NCI-H187 (cell line): ENCODE data around the gene NEDD4.
"Not testable (repeated sequence)": the region's sequence is repeated elsewhere in the genome, so short reads cannot be mapped to it uniquely, and the experiment has no call there.

Experiments
- DNase-seq, 2 experiments: peaks; one replicate each; lab custom pipeline; 2025; lab: John Stamatoyannopoulos, UW

NEDD4 gene

GRCh38 chr15:55993111-55993803 lies at the start of gene NEDD4:
Gene NEDD4 (minus strand): TSS chr15:55993612. CDS start chr15:55993555, 57 bp downstream.
- no peak for DNase-seq

DNA sequence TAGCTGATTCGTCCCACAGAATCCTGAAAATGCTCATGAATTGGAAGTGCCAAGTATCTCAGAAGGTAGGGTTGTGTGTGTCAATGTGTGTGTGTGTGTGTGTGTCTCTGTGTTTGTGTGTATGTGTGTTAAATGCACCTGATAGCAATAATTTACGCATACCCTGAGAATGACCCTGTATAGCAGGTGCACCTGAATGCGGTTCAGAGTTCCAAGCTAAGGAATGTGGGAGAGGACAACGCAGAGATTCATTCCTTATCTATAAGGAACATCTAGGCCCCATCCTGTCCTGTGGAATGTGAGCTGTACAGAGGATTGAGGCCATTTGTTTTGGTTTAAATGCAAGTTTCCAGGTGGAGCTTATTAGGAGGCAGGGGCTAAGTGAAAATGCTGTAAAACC lies 49.1 kb upstream of the NEDD4 start:
- DNase-seq: no peak

DNA sequence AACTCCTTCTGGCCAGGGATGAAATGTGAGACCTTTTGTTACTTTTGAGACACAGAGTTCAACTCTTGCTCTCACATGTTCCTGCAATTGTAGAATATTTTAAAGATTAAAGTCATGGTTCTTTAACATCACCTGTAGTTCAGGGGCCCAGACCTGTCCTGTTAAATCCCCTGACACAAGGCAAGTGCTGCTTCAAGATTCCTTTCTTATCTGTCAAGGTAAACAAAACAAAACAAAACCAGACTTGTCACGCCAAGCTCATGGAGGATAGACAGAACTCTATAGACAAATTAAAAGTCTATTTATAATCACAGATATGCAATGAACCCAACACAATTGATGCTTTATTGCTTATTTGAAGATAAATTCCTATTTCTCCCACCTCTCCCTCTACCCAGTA lies 48.6 kb upstream of the NEDD4 start:
- no peak for DNase-seq

GRCh38 chr15:56040081-56041035 lies 46.9 kb upstream of the NEDD4 start:
- DNase-seq: no peak

- no peak for DNase-seq
These were observed 45.3 kb upstream of the NEDD4 start for GRCh38 chr15:56038707-56039106.

- DNase-seq: no peak
These were observed 44.6 kb upstream of the NEDD4 start for GRCh38 chr15:56038015-56038414.

GRCh38 chr15:56036546-56037067 lies 43.2 kb upstream of the NEDD4 start:
- no peak for DNase-seq

- DNase-seq: no peak
These were observed 41.8 kb upstream of the NEDD4 start for GRCh38 chr15:56035166-56035565.

GRCh38 chr15:56034514-56034913 lies 41.1 kb upstream of the NEDD4 start:
- no peak for DNase-seq

DNA sequence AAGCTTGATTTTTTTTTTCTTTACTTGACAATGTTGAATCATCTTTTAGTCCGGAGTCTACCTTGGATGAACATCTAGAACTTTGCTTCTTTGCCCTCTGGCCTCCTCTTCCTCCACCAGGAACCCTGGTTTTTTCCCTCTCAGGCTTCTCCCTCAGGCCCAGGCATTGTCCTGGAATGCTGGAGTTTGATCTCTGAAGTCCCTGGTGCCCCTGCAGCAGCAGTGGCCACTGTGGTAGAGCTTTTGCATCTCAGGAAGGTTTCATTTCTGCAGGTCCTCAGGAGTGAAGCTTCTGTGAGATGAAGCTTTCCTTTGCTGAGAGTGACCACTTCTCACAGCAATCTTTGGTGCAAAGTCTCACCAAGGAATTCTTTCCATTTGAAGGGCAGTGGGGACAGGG lies 39.0 kb upstream of the NEDD4 start:
- no peak for DNase-seq

DNA sequence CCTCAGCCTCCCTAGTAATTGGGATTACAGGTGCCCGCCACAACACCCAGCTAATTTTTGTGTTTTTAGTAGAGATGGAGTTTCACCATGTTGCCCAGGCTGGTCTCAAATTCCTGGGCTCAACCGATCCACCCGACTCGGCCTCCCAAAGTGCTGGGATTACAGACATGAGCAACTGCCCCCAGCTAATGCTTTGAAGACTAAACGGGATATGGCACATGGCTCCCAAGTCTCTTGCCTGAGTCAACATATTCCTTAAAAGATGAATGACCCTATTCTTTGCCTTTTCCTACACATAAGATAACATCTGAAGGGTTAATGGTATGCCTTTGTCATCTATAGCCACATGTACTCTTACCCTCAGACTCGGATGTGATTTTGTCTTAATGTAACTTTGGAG lies 38.4 kb upstream of the NEDD4 start:
- DNase-seq: no peak

GRCh38 chr15:56031402-56031801 lies 38.0 kb upstream of the NEDD4 start:
- no peak for DNase-seq

- no peak for DNase-seq
These were observed 35.0 kb upstream of the NEDD4 start for GRCh38 chr15:56028430-56028829.

DNA sequence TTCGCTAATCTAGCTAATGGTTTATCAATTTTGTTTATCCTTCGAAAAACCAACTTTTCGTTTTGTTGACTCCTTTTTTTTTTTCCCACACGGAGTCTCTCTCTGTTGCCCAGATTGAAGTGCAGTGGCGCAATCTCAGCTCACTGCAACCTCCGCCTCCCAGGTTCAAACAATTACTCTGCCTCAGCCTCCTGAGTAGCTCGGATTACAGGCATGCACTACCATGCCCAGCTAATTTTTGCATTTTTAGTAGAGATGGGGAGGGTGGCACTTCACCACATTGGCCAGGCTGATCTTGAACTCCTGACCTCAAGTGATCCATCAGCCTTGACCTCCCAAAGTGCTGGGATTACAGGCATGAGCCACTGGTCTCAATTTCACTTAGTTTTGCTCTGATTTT lies 29.7 kb upstream of the NEDD4 start:
- not testable (repeated sequence) for DNase-seq

GRCh38 chr15:56019819-56020486 lies 26.5 kb upstream of the NEDD4 start:
- no peak for DNase-seq

GRCh38 chr15:56019060-56019793 lies 25.8 kb upstream of the NEDD4 start:
- no peak for DNase-seq

DNA sequence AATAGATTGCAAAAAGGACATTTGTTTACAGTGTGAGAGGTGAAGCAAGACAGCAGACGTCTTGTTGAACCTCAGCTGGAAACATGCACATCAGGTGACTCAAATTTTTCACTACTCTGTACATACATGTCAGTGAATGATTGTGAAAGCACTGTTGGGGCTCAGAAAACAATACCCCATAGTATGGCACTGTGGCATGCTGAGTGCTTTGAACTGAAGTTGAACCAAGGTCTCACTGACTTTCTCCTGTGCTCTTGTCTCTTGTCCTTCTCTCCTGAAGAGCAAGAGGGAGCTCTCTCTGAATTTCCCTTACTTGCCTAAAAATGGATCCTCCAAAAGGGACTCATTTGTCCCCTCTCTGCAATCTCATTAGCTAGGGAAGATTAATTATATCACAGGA lies 24.5 kb upstream of the NEDD4 start:
- no peak for DNase-seq

DNA sequence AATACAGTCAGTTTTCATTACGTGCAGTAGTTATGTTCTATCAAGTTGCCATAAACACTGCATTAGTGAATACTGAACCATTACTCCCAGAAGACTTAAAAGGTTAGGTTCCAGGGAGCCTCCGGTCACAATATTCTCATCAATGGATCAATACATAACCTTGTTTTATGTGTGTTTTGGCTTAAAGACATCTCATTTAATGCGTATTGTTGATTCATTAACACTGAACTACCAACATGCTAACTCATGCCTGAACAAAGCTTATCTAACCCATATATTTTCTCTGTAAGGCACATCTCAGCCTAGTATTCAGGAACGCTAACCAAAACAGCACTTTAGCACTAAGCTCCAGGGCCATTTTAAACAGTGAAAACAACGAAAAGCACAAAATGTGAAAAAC lies 24.1 kb upstream of the NEDD4 start:
- no peak for DNase-seq

GRCh38 chr15:56016281-56016680 lies 22.9 kb upstream of the NEDD4 start:
- no peak for DNase-seq

DNA sequence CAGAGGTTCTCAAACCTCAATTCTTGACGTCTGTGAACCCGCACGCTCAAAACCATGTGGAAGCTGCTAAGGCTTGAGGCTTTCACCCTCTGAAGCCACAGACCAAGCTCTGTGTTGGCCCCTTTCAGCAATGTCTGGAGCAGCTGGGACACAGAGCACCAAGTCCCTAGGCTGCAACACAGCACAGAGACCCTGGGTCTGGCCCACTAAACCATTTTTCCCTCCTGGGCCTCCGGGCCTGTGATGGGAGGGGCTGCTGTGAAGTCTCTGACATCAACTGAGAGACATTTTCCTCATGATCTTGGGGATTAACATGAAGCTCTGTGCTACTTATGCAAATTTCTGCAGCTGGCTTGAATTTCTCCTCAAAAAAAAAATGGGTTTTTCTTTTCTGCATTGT lies 21.3 kb upstream of the NEDD4 start:
- no peak for DNase-seq

GRCh38 chr15:56007053-56007452 lies 13.6 kb upstream of the NEDD4 start:
- not testable (repeated sequence) for DNase-seq

- DNase-seq: not testable (repeated sequence)
These were observed 13.0 kb upstream of the NEDD4 start for GRCh38 chr15:56006371-56006770.
